ENCODE data around the gene ANKMY1.

DNA sequence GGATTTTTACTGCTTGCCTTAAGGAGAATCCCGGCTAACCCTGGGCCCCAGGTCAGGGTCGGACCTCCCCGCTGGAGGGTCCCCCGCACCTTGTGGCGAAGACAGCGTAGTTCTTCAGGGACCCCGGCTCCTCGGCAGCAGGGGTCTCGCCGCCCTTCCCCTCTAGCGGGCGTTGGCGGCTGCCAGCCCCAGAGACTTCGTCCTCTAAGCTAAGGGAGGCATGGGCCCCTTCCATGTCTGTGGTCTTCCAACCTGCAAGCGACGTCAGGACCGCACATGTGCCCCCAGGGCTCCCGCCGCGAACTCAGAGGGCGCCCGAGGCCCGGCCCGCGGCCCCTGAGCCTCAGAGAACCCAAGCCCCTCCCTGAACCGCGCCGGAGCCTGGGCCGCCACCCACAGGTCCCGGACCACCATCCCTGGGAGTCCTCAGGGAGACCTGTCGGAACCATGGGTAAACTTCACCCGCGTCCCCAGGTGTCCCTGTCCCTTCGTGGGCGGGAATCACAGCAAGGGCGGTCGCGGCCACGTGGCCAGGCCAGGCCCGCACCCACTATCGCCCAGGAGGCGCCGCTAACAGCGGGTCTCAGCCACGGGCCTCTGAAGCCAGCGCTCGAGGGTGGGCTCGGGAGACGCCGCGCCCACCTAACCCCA lies 562 bp downstream of the ANKMY1 start:
- TF ChIP-seq, protein P1, sequence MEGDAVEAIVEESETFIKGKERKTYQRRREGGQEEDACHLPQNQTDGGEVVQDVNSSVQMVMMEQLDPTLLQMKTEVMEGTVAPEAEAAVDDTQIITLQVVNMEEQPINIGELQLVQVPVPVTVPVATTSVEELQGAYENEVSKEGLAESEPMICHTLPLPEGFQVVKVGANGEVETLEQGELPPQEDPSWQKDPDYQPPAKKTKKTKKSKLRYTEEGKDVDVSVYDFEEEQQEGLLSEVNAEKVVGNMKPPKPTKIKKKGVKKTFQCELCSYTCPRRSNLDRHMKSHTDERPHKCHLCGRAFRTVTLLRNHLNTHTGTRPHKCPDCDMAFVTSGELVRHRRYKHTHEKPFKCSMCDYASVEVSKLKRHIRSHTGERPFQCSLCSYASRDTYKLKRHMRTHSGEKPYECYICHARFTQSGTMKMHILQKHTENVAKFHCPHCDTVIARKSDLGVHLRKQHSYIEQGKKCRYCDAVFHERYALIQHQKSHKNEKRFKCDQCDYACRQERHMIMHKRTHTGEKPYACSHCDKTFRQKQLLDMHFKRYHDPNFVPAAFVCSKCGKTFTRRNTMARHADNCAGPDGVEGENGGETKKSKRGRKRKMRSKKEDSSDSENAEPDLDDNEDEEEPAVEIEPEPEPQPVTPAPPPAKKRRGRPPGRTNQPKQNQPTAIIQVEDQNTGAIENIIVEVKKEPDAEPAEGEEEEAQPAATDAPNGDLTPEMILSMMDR (IDR thresholded peaks at IDR 0.05; ENCODE audit: poor library complexity): no peak
- TF ChIP-seq EZH2 (IDR thresholded peaks at IDR 0.05; ENCODE audit: borderline replicate concordance) (no peak), EZH2phosphoT487 (IDR thresholded peaks at IDR 0.05; ENCODE audit: low read depth, severe bottlenecking, unreplicated experiment) (no peak)

All from hepatocyte (in vitro differentiated cells).